Erythroblast (primary cell): ENCODE data around the gene FAM20A.
"Not testable (repeated sequence)": the region's sequence is repeated elsewhere in the genome, so short reads cannot be mapped to it uniquely, and the experiment has no call there.

Experiments
- DNase-seq, 2 experiments: peaks; one replicate each; lab custom pipeline; 2025; lab: John Stamatoyannopoulos, UW
- GATA1 ChIP-seq: IDR thresholded peaks from 2 replicates; pipeline ENCODE4 v1.6.1; 2011; ENCODE audit warnings: low read depth, mild to moderate bottlenecking, control low read depth, low read length, moderate library complexity
- POLR2A ChIP-seq: IDR thresholded peaks from 2 replicates; pipeline ENCODE4 v1.6.1; 2011; ENCODE audit warnings: mild to moderate bottlenecking, low read length

Gene FAM20A

DNA sequence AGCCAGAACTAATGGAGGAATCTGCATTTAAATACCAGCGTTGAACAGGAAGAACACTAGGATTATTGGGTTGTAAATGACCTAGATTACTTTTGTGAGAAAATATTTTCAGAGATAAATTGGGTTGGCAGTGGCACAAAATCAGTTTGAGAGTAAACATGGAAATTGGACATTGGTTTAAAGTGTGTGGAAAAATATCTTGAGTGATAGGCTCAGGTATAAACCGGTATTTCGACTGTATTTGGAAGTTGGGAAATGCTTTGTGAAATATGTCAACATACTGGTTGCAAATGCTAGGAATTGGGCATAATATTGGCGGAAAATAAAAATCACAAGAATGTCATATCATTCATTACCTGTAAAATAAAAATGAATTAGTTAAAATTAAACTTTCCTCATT lies 73.9 kb downstream of the FAM20A start:
- TF ChIP-seq POLR2A (no peak), GATA1 (no peak)
- no peak for DNase-seq

DNA sequence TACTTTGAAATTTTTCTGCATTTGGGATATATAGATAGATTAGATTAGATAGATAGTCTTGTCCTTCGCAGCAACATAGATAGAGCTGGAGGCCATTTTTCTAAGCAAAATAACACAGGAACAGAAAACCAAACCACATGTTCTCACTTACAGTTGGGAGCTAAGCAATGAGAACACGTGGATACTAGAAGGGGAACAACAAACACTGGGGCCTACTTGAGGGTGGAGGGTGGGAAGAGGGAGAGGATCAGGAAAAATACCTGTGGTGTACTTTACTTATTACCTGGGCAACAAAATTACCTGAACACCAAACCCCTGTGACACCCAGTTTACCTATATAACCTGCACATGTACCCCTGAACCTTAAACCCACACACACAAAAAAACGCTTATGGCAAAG lies 74.6 kb downstream of the FAM20A start:
- no peak for DNase-seq
- TF ChIP-seq POLR2A (no peak), GATA1 (no peak)

DNA sequence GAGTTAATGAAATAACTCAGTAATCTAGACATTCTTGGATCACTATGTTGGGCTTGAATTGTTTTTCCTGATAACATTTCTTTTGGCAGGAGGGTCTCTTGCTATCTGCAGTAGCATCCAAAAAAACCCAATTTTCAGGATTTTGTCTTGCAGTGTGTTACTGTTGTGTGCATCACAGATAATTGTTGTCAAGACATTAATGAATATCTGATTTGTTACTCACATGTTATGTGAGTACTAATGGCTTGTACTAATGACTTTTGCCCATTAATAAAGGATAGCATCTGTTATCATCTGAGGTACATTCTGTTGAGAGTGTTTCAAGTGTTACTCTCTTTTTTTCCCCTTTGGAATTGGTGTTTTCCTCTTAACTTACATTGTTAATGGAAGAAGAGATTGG lies 78.9 kb downstream of the FAM20A start:
- no peak for DNase-seq
- no peak for TF ChIP-seq GATA1

DNA sequence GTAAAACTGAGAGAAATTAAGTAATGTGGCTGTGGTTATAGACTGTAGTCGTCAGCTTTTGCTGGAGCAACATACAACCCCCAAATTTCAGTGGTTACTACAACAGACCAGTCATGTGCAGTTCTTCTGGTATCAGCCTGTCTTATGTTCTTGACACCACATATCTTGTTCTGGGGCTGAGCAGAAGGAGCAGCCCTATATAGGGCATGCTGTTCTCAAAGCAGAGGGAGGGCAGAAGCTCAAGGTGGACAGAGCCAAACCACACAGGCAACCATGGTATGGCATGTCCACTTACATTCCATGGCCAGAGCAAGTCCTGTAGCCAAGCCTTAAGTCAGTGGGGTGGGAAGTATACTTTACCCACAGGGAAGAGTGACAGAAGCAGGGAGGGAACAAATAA lies 81.3 kb downstream of the FAM20A start:
- DNase-seq: no peak
- TF ChIP-seq GATA1 (no peak), POLR2A (no peak)

DNA sequence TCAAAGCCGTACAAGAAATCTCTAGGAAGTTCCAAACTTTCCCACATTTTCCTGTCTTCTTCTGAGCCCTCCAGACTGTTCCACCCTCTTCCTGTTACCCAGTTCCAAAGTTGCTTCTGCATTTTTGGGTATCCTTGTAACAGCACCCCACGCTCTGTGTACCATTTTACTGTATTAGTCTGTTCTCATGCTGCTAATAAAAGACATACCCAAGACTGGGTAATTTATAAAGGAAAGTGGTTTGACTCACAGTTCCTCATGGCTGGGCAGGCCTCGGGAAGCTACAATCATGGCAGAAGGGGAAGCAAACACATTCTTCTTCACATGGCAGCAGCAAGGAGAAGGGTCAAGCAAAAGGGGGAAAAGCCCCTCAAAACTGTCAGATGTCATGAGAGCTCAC lies 82.1 kb downstream of the FAM20A start:
- not testable (repeated sequence) for DNase-seq

DNA sequence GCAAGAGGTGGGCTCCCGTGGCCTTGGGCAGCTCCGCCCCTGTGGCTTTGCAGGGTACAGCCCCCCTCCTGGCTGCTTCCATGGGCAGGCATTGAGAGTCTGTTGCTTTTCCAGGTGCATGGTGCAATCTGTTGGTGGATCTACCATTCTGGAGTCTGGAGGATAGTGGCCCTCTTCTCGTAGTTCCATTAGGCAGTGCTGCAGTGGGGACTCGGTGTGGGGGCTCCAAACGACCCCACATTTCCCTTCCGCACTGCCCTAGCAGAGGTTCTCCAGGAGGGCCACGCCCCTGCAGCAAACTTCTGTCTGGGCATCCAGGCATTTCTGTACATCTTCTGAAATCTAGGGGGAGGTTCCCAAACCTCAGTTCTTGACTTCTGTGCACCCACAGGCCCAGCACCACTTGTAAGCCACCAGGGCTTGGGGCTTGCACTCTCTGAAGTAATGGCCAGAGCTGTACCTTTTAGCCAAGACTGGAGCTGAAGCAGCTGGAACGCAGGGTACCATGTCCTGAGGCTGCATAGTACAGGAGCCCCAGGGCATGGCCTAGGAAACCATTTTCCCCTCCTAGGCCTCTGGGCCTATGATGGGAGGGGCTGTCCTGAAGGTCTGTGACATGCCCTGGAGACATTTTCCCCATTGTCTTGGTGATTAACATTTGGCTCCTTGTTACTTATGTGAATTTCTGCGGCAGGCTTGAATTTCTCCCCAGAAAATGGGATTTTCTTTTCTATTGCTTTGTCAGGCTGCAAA lies 82.9 kb downstream of the FAM20A start:
- no peak for TF ChIP-seq POLR2A
- TF ChIP-seq GATA1: no peak
- no peak for DNase-seq

DNA sequence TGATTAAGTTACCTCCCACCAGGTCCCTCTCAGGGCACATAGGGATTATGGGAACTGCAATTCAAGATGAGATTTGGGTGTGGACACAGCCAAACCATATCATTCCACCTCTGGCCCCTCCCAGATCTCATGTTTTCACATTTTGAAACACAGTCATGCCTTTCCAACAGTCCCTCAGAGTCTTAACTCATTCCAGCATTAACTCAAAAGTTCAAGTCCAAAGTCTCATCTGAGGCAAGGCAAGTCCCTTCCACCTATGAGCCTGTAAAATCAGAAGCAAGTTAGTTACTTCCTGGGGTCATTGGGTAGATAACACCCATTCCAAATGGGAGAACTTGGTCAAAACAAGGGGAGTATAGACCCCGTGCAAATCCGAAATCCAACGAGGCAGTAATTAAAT lies 83.6 kb downstream of the FAM20A start:
- DNase-seq: not testable (repeated sequence)

DNA sequence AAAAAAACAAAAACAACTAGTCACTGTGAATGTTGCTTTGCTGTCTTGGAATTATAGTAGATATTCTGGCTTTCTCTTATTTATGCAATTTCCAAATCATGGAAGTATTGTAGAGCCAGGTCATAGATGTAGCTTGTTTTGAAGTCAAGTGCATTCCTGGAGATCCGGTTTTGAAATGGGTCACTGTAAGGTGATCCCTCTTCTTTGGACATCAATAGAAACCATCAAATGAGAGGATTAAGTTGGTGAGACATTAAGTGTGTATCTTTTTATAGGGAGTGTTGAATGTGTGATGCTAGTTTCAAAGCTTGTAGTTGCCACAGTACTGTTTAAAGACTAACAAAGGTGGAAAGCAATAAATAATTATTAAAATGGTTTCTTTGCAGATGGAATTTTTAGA lies 84.4 kb downstream of the FAM20A start:
- DNase-seq: no peak
- TF ChIP-seq GATA1 (no peak), POLR2A (no peak)

DNA sequence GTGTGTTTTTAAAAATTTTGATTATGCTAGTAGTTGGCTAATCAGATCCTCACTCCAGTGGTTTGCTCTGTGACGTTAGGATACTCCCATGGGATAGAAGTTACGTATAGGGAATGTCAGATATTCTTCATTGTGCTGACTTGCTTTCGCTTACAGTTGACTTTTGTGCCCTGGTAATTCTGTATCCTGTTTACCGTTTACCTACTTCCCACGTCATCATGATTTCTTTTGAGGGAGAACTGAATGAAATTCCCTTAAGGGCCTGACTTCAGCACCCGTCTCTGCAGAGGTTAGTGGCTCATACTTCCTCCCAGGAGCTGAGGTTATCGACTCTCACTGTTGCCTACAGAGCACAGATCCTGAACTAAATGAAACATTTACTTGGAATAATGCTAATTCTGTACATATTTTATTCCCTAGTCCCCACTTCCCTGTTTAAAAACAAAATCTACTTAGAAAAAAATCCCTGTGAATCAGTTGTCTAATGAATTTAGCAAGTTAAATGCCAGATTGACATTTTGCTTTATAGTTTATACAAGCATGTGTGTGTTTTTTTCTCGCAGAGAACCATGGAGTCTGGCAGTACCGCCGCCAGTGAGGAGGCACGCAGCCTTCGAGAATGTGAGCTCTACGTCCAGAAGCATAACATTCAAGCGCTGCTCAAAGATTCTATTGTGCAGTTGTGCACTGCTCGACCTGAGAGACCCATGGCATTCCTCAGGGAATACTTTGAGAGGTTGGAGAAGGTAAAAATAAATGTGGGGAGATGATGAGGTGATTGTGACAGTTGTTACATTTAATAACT lies 86.1 kb downstream of the FAM20A start:
- no peak for DNase-seq
- TF ChIP-seq POLR2A (no peak), GATA1 (no peak)

DNA sequence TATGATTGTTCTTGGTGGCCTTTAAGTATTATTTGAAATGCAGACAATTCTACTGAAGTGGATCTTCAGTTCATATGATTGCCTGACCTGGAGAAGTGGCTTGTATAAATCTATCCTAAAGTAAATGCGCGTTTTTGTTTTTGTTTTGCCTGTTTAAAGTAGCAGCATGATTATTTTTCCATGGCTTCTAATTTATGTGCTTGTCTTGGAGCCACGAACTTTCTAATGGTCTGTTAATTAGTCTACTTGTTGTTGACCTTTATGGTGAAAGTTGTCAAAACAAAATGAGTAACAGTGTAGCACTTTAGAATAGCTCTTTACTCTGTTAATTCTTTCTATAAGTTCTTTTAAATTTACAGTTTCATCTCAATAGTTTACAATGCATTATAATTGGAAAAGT lies 87.2 kb downstream of the FAM20A start:
- TF ChIP-seq POLR2A (no peak), GATA1 (no peak)
- no peak for DNase-seq

DNA sequence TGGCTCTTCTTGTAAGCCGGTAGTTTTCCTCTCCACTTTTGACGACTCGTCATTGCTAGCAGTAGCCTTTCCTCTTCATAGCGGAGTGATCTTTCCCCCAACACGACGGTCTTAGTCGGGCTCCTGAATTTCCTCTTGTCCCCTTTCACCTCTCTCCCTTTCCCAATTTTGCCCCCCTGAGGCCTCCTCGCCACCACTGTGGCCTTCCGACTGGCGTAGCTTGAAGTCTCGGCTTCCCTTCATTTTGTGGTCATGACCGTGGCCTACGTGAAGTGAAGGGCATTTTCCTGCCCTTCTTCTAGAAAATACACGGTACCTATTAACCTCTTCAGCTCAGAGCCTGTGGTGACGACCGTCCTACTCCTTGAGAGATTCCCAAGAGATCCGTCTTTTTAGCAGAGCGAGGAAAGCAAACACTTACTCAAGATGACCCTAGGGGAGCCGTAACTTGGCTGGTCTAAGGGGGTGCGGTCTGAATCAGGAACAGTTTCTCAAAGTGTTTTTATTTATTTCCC lies 88.2 kb downstream of the FAM20A start:
- peak; percentile 45 to 61 for DNase-seq
- TF ChIP-seq GATA1: no peak
- no peak for TF ChIP-seq POLR2A

DNA sequence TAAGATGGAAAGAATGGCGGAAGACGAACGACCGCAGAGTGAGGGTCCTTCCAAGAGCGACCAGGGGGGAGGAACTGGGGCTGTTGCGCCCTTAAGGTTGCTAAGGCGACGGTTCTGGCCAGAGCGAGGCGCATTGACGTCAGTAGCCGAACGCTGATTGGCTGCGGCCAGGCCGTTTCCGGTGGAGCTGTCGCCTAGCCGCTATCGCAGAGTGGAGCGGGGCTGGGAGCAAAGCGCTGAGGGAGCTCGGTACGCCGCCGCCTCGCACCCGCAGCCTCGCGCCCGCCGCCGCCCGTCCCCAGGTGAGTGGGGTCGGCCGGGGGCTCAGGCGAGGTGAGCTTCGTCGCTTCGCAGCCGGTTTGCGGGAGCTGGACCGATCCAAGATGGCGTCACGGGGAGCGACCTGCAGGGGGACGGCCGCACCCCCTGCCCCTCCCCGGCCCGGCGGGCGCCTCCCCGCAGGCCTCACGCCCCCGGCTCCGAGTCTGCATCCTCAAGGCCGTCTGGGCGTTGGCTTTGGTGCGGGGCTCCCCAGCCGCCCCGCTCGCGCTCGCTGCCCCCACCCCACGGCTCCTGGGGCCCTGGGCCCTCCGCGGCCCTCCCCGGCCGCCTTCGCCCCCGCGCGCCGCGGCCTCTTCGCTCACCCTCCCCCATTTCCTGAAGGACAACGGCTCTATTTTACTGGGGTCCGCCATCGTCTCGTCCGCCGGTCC lies 88.8 kb downstream of the FAM20A start, which contains the start of gene PRKAR1A:
Gene PRKAR1A (plus strand): TSS at position 184 of the 713 bp plus-strand sequence. CDS start 2,970 bp downstream, outside the sequence.
- peak; percentile 92 for TF ChIP-seq POLR2A
- TF ChIP-seq GATA1: no peak
- peak; percentile 94 to 96 for DNase-seq

DNA sequence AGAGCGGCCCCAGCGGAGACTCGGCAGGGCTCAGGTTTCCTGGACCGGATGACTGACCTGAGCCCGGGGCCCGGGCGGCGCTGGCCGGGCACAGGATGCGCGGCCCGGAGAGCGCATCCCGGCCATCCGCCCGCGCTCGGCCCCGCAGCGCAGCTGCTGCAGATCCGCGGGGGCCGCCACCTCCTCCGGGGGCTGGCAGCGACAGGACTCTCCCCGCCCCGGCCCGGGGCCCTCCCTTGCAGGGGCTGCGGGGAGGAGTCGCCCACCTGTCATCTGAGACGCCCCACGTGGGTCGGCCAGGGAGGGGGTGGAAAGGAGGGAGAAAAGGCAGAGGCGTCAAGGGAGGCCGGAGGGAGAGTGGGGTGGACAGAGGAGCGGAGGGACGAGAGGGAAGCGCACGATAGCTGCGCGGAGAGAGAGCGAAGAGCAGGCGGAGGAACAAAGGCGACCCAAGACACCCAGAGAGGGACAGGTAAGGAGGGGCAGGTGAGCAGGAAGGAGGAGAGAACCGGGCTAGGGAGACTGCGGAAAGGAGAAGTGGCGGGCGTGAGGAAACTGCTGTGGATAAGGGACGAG lies 89.4 kb downstream of the FAM20A start:
- TF ChIP-seq POLR2A (no peak), GATA1 (no peak)
- DNase-seq: peak; percentile 68 to 75

DNA sequence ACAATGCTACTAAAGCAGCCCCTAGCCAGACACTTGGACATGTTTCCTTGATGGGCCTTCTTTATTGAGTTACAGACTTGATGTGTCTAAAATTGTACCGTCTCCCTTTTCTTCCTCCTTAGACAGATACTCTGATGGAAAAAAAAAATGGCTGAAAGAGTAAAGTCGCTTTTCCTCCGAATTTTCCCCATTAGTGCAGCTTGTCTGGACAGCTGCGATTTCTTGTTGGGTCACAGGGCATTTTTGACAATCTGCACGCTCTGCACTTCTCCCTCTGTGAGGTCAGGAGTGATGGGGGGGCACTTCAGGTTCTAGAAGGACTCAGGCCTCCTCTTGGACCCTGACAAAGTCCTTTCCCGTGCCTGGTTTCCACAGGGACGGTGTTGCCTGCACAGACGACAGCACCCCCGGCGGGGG lies 89.9 kb downstream of the FAM20A start:
- TF ChIP-seq GATA1: no peak
- no peak for TF ChIP-seq POLR2A
- DNase-seq: no peak
